Mesenchymal stem cell (in vitro differentiated cells and primary cell): Measurements from ENCODE around the gene PRC1.

ENCODE experiments used
- DNase-seq: peaks from one replicate; pipeline ENCODE4 v3.0.0-alpha.2; 2013
- H2AFZ ChIP-seq: one replicate; pipeline ENCODE4 v1.6.1; 2013; ENCODE audit warnings: low read depth, mild to moderate bottlenecking, control low read depth, inconsistent platforms, low read length, moderate library complexity
- H2AK5ac ChIP-seq: 2 replicates; pipeline ENCODE4 v1.6.1; 2013; ENCODE audit warnings: low read length, moderate library complexity, mild to moderate bottlenecking, inconsistent platforms; ENCODE audit not compliant: severe bottlenecking
- H2BK120ac ChIP-seq: one replicate; pipeline ENCODE4 v1.6.1; 2013; ENCODE audit warnings: low read depth, mild to moderate bottlenecking, inconsistent platforms, low read length, moderate library complexity
- H2BK12ac ChIP-seq, 2 experiments: one replicate each; pipeline ENCODE4 v1.6.1; 2013; ENCODE audit warnings: inconsistent platforms in 2 of 2, low read length in 2 of 2, mild to moderate bottlenecking in 2 of 2, moderate library complexity in 2 of 2, control low read depth in 1 of 2
- H2BK15ac ChIP-seq: one replicate; pipeline ENCODE4 v1.6.1; 2013; ENCODE audit warnings: mild to moderate bottlenecking, low read depth, inconsistent platforms; ENCODE audit not compliant: poor library complexity, severe bottlenecking
- H2BK5ac ChIP-seq: 2 replicates; pipeline ENCODE4 v1.6.1; 2013; ENCODE audit warnings: low read depth, mild to moderate bottlenecking, low read length, control low read depth, inconsistent platforms; ENCODE audit not compliant: poor library complexity, severe bottlenecking
- H3K14ac ChIP-seq, 2 experiments: one replicate each; pipeline ENCODE4 v1.6.1; 2013; ENCODE audit warnings: inconsistent platforms in 2 of 2, low read length in 2 of 2, control low read depth in 1 of 2, mild to moderate bottlenecking in 1 of 2, moderate library complexity in 1 of 2
- H3K18ac ChIP-seq, 2 experiments: one replicate each; pipeline ENCODE4 v1.6.1; 2013; ENCODE audit warnings: inconsistent platforms in 2 of 2, low read length in 2 of 2, control low read depth in 1 of 2, low read depth in 1 of 2, mild to moderate bottlenecking in 1 of 2
- H3K23ac ChIP-seq, 2 experiments: one replicate each; pipeline ENCODE4 v1.6.1; 2013; ENCODE audit warnings: inconsistent platforms in 2 of 2, low read length in 2 of 2, mild to moderate bottlenecking in 2 of 2, moderate library complexity in 2 of 2, control low read depth in 1 of 2
- H3K27ac ChIP-seq: 2 replicates; pipeline ENCODE4 v1.5.1; 2013; ENCODE audit warnings: mild to moderate bottlenecking, moderate library complexity, low read length, control low read depth, inconsistent platforms; ENCODE audit not compliant: poor library complexity, severe bottlenecking
- H3K27me3 ChIP-seq, 2 experiments: 2 replicates each; pipeline versions ENCODE4 v1.6.1 to v1.7.0; 2013; ENCODE audit warnings: low read length in 2 of 2, mild to moderate bottlenecking in 2 of 2, moderate library complexity in 2 of 2, control low read depth in 1 of 2, inconsistent platforms in 1 of 2; ENCODE audit not compliant: control insufficient read depth in 1 of 2, insufficient read depth in 1 of 2
- H3K36me3 ChIP-seq, 2 experiments: 2 replicates each; pipeline versions ENCODE4 v1.6.1 to v1.7.0; 2013; ENCODE audit warnings: low read length in 2 of 2, control low read depth in 1 of 2, inconsistent platforms in 1 of 2, low read depth in 1 of 2, mild to moderate bottlenecking in 1 of 2; ENCODE audit not compliant: insufficient read depth in 2 of 2, control insufficient read depth in 1 of 2
- H3K4ac ChIP-seq, 2 experiments: one replicate each; pipeline ENCODE4 v1.6.1; 2013; ENCODE audit warnings: inconsistent platforms in 2 of 2, low read length in 2 of 2, mild to moderate bottlenecking in 2 of 2, moderate library complexity in 2 of 2, control low read depth in 1 of 2, low read depth in 1 of 2
- H3K4me1 ChIP-seq: 2 replicates; pipeline ENCODE4 v1.6.1; 2013; ENCODE audit warnings: low read depth, low read length, control low read depth; ENCODE audit not compliant: control insufficient read depth, insufficient read depth
- H3K4me2 ChIP-seq: 2 replicates; pipeline ENCODE4 v1.6.1; 2013; ENCODE audit warnings: low read length, mild to moderate bottlenecking, inconsistent platforms; ENCODE audit not compliant: poor library complexity, severe bottlenecking
- H3K4me3 ChIP-seq, 2 experiments: 2 replicates each; pipeline versions ENCODE4 v1.5.1 to v1.7.0; 2013; ENCODE audit warnings: low read length in 2 of 2, mild to moderate bottlenecking in 2 of 2, control low read depth in 1 of 2, low read depth in 1 of 2; ENCODE audit not compliant: insufficient read depth in 1 of 2
- H3K79me1 ChIP-seq: replicated peaks from 2 replicates; pipeline ENCODE4 v1.6.1; 2013; ENCODE audit warnings: mild to moderate bottlenecking, control low read depth, low read length, inconsistent platforms; ENCODE audit not compliant: poor library complexity, severe bottlenecking
- H3K9ac ChIP-seq: 2 replicates; pipeline ENCODE4 v1.7.0; 2013; ENCODE audit warnings: mild to moderate bottlenecking, low read length, moderate library complexity
- H3K9me3 ChIP-seq: 2 replicates; pipeline ENCODE4 v1.7.0; 2013; ENCODE audit warnings: mild to moderate bottlenecking, low read length; ENCODE audit not compliant: control insufficient read depth
- H4K8ac ChIP-seq: one replicate; pipeline ENCODE4 v1.6.1; 2013; ENCODE audit warnings: inconsistent platforms, mild to moderate bottlenecking, low read length, moderate library complexity
- H4K91ac ChIP-seq: one replicate; pipeline ENCODE4 v1.6.1; 2013; ENCODE audit warnings: mild to moderate bottlenecking, low read length, inconsistent platforms
- WGBS: methylation state at CpG from one replicate; pipeline ENCODE4 v1.1.7; 2013; ENCODE audit warnings: mixed read lengths; 5-methylcytosine and 5-hydroxymethylcytosine counted together

PRC1 gene

DNA sequence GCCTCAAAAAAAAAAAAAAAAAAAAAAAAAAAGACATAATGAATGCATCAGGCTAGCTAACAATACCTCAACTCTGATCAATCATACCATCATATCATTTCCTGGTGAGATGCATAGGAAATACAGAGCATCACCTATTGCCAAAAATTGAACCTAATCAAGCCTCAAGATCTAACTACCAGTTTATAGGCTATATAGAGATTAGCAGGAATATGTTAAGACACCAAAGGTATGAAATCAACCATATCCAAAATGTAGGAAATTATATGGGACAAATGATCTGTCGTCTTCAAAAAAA is 28.4 kb upstream of the PRC1 start:
- WGBS, result 73% methylated on average over 1 of the region's 1 CpG
- no peak for DNase-seq

DNA sequence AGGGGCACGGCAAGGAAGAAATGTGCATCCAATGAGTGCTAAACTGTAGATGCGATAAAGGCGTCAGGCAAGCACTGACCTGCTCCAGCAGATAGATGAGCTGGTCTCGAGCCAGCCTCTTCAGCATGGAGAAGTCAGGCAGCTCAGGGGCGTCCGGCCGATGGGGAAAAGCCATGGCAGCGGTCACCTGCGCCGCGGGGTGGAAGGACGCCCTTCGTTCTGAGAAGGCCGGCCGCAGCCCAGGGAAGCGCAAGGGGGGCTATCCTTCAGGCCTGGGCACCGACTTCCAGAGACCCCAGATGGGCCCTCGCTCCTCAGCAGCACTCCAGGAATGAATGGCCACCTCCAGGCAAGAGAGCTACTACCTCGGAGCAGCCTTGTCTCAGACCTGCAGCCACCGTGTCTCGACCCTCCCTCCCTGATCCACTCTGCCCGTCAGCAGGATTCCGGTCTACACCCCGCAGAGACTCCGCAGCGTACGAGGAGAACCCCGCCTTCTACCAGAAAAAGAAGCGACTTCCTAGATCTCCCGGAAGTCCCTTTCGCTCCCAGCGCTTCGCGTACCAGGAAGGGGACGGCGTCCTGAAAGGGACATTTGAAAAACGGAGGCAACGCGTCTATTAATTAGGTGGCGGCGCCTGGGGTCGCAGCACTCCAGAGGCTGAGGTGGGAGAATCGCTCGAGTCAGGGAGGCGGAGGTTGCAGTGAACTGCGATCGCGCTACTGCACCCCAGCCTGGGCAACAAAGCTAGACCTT is 27.9 kb upstream of the PRC1 start, which contains the start of gene VPS33B:
TSS of gene VPS33B (minus strand) at position 520 of the 757 bp plus-strand sequence. CDS start at position 175, 345 bp downstream.
- Histone ChIP-seq H3K23ac (peak within 1 kb of the TSS in 1 of 2 experiments; percentile 77), H3K27ac (peak within 1 kb of the TSS; percentile 61), H2BK15ac (peak within 1 kb of the TSS; percentile 19), H3K4me1 (peaks cover 3% of the 10 kb centered on the region), H2AFZ (peak within 1 kb of the TSS; percentile 99), H2AK5ac (no peak within 1 kb of the TSS), H3K36me3 (peaks cover 0 to 3% of the 10 kb centered on the region in 2 experiments), H3K9ac (peak within 1 kb of the TSS; percentile 96), H3K79me1 (peaks cover 17% of the 10 kb centered on the region), H4K8ac (peak within 1 kb of the TSS; percentile 86), H3K27me3 (no peaks in the 10 kb centered on the region), H2BK12ac (peak within 1 kb of the TSS in 1 of 2 experiments; percentile 34), H3K18ac (peak within 1 kb of the TSS; percentile 23 to 90), H2BK5ac (no peak within 1 kb of the TSS), H3K14ac (peak within 1 kb of the TSS in 1 of 2 experiments; percentile 100), H4K91ac (peak within 1 kb of the TSS; percentile 47), H3K9me3 (no peaks in the 10 kb centered on the region), H2BK120ac (no peak within 1 kb of the TSS), H3K4me3 (peak within 1 kb of the TSS; percentile 83 to 98), H3K4ac (peak within 1 kb of the TSS in 1 of 2 experiments; percentile 84), H3K4me2 (peak within 1 kb of the TSS; percentile 60)
- WGBS, result under 1% methylated on average over 48 of the region's 48 CpGs
- DNase-seq, result peak; percentile 89

More for the DNA sequence above, 28.4 kb upstream of the PRC1 start:
- no peak overlapping the region for H2BK120ac ChIP-seq
- no peak overlapping the region for H2AK5ac ChIP-seq
- H3K23ac ChIP-seq, result no peak overlapping the region
- H3K9ac ChIP-seq, result peak overlapping the region; percentile 96
- peaks cover 13% of the 10 kb centered on the region for H3K79me1 ChIP-seq
- peak overlapping the region; percentile 19 for H2BK15ac ChIP-seq
- no peak overlapping the region for H3K14ac ChIP-seq
- H3K27me3 ChIP-seq, result no peaks in the 10 kb centered on the region
- H3K4me3 ChIP-seq, result peak overlapping the region; percentile 83 to 98
- H3K4me2 ChIP-seq, result peak overlapping the region; percentile 60
- H3K36me3 ChIP-seq, result peaks cover 0 to under 1% of the 10 kb centered on the region in 2 experiments
- H4K8ac ChIP-seq, result peak overlapping the region; percentile 85
- no peak overlapping the region for H2BK12ac ChIP-seq
- no peak overlapping the region for H4K91ac ChIP-seq
- H3K4me1 ChIP-seq, result peaks cover 3% of the 10 kb centered on the region
- peak overlapping the region; percentile 99 for H2AFZ ChIP-seq
- H3K18ac ChIP-seq, result no peak overlapping the region
- H3K9me3 ChIP-seq, result no peaks in the 10 kb centered on the region
- H3K27ac ChIP-seq, result peak overlapping the region; percentile 61
- H3K4ac ChIP-seq, result peak overlapping the region in 1 of 2 experiments; percentile 84
- no peak overlapping the region for H2BK5ac ChIP-seq

DNA sequence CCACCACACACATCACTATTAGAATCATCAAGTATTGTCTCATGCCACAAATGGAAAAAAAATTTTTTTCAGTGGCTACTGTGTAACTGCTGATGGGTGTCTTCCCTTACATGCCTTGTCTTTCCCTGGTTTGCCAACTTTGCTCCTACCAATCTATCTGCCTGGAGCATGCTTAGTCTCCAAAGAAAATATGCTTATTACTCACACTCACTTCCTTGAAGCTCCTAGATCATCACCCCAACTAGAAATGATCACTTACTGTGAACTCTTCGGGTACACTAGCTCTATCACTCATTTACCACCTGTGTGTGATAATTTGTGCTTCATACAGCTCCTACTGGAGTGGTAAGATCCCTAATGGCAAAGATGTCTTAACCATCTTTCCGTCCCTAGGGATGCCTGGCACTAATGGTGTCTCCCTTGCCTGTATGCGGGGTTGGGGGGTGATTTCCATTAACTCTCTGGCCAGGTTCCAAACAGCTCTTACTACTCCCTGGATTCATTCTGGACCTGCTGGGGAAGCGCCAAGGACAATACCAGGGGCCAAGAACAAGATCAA is 27.3 kb upstream of the PRC1 start:
- Histone ChIP-seq H2AK5ac (no peak overlapping the region), H3K27me3 (no peaks in the 10 kb centered on the region), H2AFZ (peak overlapping the region; percentile 99), H3K9me3 (no peaks in the 10 kb centered on the region), H3K36me3 (peaks cover 2 to 8% of the 10 kb centered on the region in 2 experiments), H3K4me3 (peak overlapping the region; percentile 83 to 98), H3K79me1 (peaks cover 17% of the 10 kb centered on the region), H3K27ac (no peak overlapping the region), H3K4ac (no peak overlapping the region), H2BK120ac (no peak overlapping the region), H3K9ac (peak overlapping the region; percentile 96), H2BK5ac (no peak overlapping the region), H3K4me2 (peak overlapping the region; percentile 60), H3K18ac (peak overlapping the region in 1 of 2 experiments; percentile 90), H2BK15ac (no peak overlapping the region), H3K23ac (no peak overlapping the region), H2BK12ac (no peak overlapping the region), H3K14ac (peak overlapping the region in 1 of 2 experiments; percentile 100), H3K4me1 (peaks cover 3% of the 10 kb centered on the region), H4K8ac (peak overlapping the region; percentile 86), H4K91ac (no peak overlapping the region)
- peak; percentile 41 for DNase-seq
- WGBS, result 30% methylated on average over 4 of the region's 4 CpGs

DNA sequence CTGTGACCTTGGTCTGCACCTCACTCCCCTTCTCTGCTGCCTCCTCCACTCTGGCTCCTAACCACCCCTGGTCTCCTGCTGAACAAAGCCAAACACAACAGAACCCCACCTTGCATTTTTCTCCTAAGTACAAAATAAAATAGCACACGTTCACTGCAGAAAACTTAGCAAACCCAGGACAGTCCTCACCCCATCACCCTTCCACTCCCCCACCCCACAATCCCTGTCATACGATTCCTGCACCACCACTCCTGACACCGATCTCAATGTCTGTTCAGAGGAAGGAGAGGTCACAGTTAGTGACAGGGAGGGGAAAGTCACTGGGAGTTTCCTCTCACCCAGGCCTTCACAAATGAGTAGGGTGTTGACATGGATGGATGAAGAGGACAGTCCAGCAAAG is 23.8 kb upstream of the PRC1 start:
- no peak overlapping the region for H3K4ac ChIP-seq
- no peak overlapping the region for H3K4me3 ChIP-seq
- H3K4me2 ChIP-seq, result no peak overlapping the region
- no peak overlapping the region for H2BK15ac ChIP-seq
- no peak overlapping the region for H3K27ac ChIP-seq
- H2BK5ac ChIP-seq, result no peak overlapping the region
- no peak for DNase-seq
- 87% methylated on average over 3 of the region's 3 CpGs for WGBS
- no peak overlapping the region for H3K9ac ChIP-seq
- H3K27me3 ChIP-seq, result no peaks in the 10 kb centered on the region
- peaks cover 24% of the 10 kb centered on the region for H3K79me1 ChIP-seq
- no peak overlapping the region for H2AFZ ChIP-seq
- H3K4me1 ChIP-seq, result peaks cover 3% of the 10 kb centered on the region
- no peaks in the 10 kb centered on the region for H3K9me3 ChIP-seq
- H2AK5ac ChIP-seq, result no peak overlapping the region
- no peak overlapping the region for H2BK120ac ChIP-seq
- no peak overlapping the region for H3K23ac ChIP-seq
- H3K36me3 ChIP-seq, result peaks cover 17 to 22% of the 10 kb centered on the region in 2 experiments
- H4K8ac ChIP-seq, result no peak overlapping the region
- no peak overlapping the region for H3K14ac ChIP-seq
- no peak overlapping the region for H3K18ac ChIP-seq
- H4K91ac ChIP-seq, result no peak overlapping the region
- no peak overlapping the region for H2BK12ac ChIP-seq
